SK-N-SH (cell line): ENCODE measurements around the gene CEP126. TPM values are rescaled to one million over a fixed set of nuclear protein-coding genes. Genes with fewer than 3 reads are reported as not detected.

Experiments
- CTCF ChIA-PET: fragments of 300-600, 350-600 bp; formaldehyde crosslinking; extraction: SDS; loops from one replicate; lab custom pipeline; 2021; lab: Yijun Ruan, JAX
- POLR2A ChIA-PET: fragments of 350-600 bp; sonication (Branson Sonifier 250); formaldehyde crosslinking; extraction: SDS; loops from one replicate; lab custom pipeline; 2020; ENCODE audit warnings: antibody characterized with exemption, inconsistent platforms; lab: Yijun Ruan, JAX
- DNase-seq: peaks from one replicate; pipeline ENCODE4 v3.0.0; 2012
- H2AFZ ChIP-seq: fragments of 200-600 bp; sonication (generic); 2 replicates; pipeline ENCODE4 v1.8.1; 2016; ENCODE audit warnings: antibody characterized with exemption, mild to moderate bottlenecking, low read depth
- H3F3A ChIP-seq: fragments of 200-600 bp; sonication (generic); replicated peaks from 2 replicates; pipeline ENCODE3; 2016; ENCODE audit warnings: antibody characterized with exemption, mild to moderate bottlenecking; ENCODE audit not compliant: insufficient read depth
- H3K27ac ChIP-seq, 2 experiments: fragments of 200-500 bp in 1 of 2; fragments of 200-600 bp in 1 of 2; sonication (Bioruptor generic) in 1 of 2; sonication (generic), shearing (Covaris generic) in 1 of 2; 2 replicates each; pipeline versions ENCODE4 v1.5.1 to v1.6.1; 2014 to 2016; ENCODE audit warnings: low read depth in 2 of 2, inconsistent platforms in 1 of 2, low read length in 1 of 2, mild to moderate bottlenecking in 1 of 2, mixed read lengths in 1 of 2
- H3K27me3 ChIP-seq: fragments of 200-600 bp; sonication (generic), shearing (Covaris generic); 2 replicates; pipeline ENCODE4 v1.6.1; 2016; ENCODE audit warnings: mixed run types; ENCODE audit not compliant: insufficient read depth
- H3K36me3 ChIP-seq, 2 experiments: fragments of 200-500 bp in 1 of 2; fragments of 200-600 bp in 1 of 2; sonication (Bioruptor generic) in 1 of 2; sonication (generic) in 1 of 2; replicated peaks in 1 of 2; 2 replicates each; pipeline versions ENCODE3 to v1.5.1; 2014 to 2016; ENCODE audit warnings: low read length in 1 of 2, mild to moderate bottlenecking in 1 of 2; ENCODE audit not compliant: insufficient read depth in 2 of 2, control insufficient read depth in 1 of 2
- H3K4me1 ChIP-seq, 2 experiments: fragments of 200-500 bp in 1 of 2; fragments of 200-600 bp in 1 of 2; sonication (Bioruptor generic) in 1 of 2; sonication (generic), shearing (Covaris generic) in 1 of 2; 2 replicates each; pipeline versions ENCODE4 v1.5.1 to v1.6.1; 2014 to 2016; ENCODE audit warnings: low read depth in 1 of 2, low read length in 1 of 2, mixed run types in 1 of 2; ENCODE audit not compliant: insufficient read depth in 2 of 2, control insufficient read depth in 1 of 2
- H3K4me2 ChIP-seq: fragments of 200-600 bp; sonication (generic), shearing (Covaris generic); 2 replicates; pipeline ENCODE4 v1.6.1; 2017; ENCODE audit warnings: mixed run types
- H3K4me3 ChIP-seq, 2 experiments: fragments of 200-500 bp in 1 of 2; fragments of 200-600 bp in 1 of 2; sonication (Bioruptor generic) in 1 of 2; sonication (generic), shearing (Covaris generic) in 1 of 2; 2 replicates each; pipeline versions ENCODE4 v1.5.1 to v1.8.1; 2014 to 2016; ENCODE audit warnings: low read depth in 2 of 2, inconsistent platforms in 1 of 2, low read length in 1 of 2, mild to moderate bottlenecking in 1 of 2, mixed read lengths in 1 of 2, moderate library complexity in 1 of 2
- H3K79me2 ChIP-seq: fragments of 200-600 bp; sonication (generic); 2 replicates; pipeline ENCODE4 v1.8.1; 2017; ENCODE audit warnings: mild to moderate bottlenecking; ENCODE audit not compliant: insufficient read depth
- H3K9ac ChIP-seq: fragments of 200-600 bp; sonication (generic); 2 replicates; pipeline ENCODE4 v1.6.1; 2017; ENCODE audit warnings: mixed run types
- H3K9me2 ChIP-seq: fragments of 200-600 bp; sonication (generic); 2 replicates; pipeline ENCODE4 v1.6.1; 2017; ENCODE audit warnings: mixed run types
- H3K9me3 ChIP-seq: fragments of 200-600 bp; sonication (generic); 2 replicates; pipeline ENCODE4 v1.6.1; 2017; ENCODE audit warnings: mixed run types, mild to moderate bottlenecking, moderate library complexity
- H4K20me1 ChIP-seq: fragments of 200-600 bp; sonication (generic); 2 replicates; pipeline ENCODE4 v1.6.1; 2017; ENCODE audit warnings: mild to moderate bottlenecking, mixed run types; ENCODE audit not compliant: insufficient read depth
- CHD2 ChIP-seq: fragments of 150-350 bp; IDR thresholded peaks from 2 replicates; pipeline ENCODE4 v1.6.1; 2018; ENCODE audit warnings: low read length; ENCODE audit not compliant: partially characterized antibody
- ELF1 ChIP-seq: IDR thresholded peaks from 2 replicates; pipeline ENCODE4 v1.4.0; 2012
- EP300 ChIP-seq, 2 experiments: IDR thresholded peaks; 2 replicates each; pipeline versions ENCODE4 v1.4.0 to v1.6.1; 2012; ENCODE audit warnings: borderline replicate concordance in 1 of 2, low read depth in 1 of 2, low read length in 1 of 2
- EZH2phosphoT487 ChIP-seq: fragments of 200-600 bp; sonication (generic); IDR thresholded peaks from 2 replicates; pipeline ENCODE4 v1.6.1; 2017; ENCODE audit warnings: low read depth, mixed run types, mild to moderate bottlenecking, antibody characterized with exemption, moderate library complexity, borderline replicate concordance
- FOSL2 ChIP-seq: IDR thresholded peaks from 2 replicates; pipeline ENCODE4 v1.4.0; 2012; ENCODE audit warnings: low read depth, mild to moderate bottlenecking, moderate library complexity, borderline replicate concordance
- FOXM1 ChIP-seq: IDR thresholded peaks from 2 replicates; pipeline ENCODE4 v1.4.0; 2012; ENCODE audit warnings: low read depth, mild to moderate bottlenecking
- GABPA ChIP-seq: IDR thresholded peaks from 2 replicates; pipeline ENCODE4 v1.4.0; 2012; ENCODE audit warnings: low read depth, mild to moderate bottlenecking
- GATA2 ChIP-seq: sonication (generic); formaldehyde crosslinking; IDR thresholded peaks from 2 replicates; pipeline ENCODE4 v1.5.0; 2020; ENCODE audit warnings: mild to moderate bottlenecking, missing genetic modification reagents
- NFIC ChIP-seq: IDR thresholded peaks from 2 replicates; pipeline ENCODE4 v1.4.0; 2012; ENCODE audit warnings: borderline replicate concordance
- NRF1 ChIP-seq: IDR thresholded peaks from 2 replicates; pipeline ENCODE4 v1.6.1; 2012; ENCODE audit warnings: low read depth, mild to moderate bottlenecking, low read length
- POLR2AphosphoS5 ChIP-seq: IDR thresholded peaks from 2 replicates; pipeline ENCODE4 v1.6.1; 2012; ENCODE audit warnings: low read depth, low read length
- RCOR1 ChIP-seq: fragments of 150-350 bp; IDR thresholded peaks from 2 replicates; pipeline ENCODE4 v1.6.1; 2017; ENCODE audit warnings: antibody characterized with exemption, low read length
- YY1 ChIP-seq: IDR thresholded peaks from 2 replicates; pipeline ENCODE4 v1.4.0; 2012; ENCODE audit warnings: low read depth, mild to moderate bottlenecking
- ZBTB33 ChIP-seq: IDR thresholded peaks from 2 replicates; pipeline ENCODE4 v1.4.0; 2012; ENCODE audit warnings: low read depth, borderline replicate concordance
- WGBS: methylation state at CpG from one replicate; pipeline ENCODE4 v1.1.6; 2017; ENCODE audit warnings: low lambda C conversion rate; 5-methylcytosine and 5-hydroxymethylcytosine counted together
- polyA plus RNA-seq, 3 experiments: library from polyadenylated mRNA; depleted of rRNA; stranded (reverse); fragments of >200 nt; gene quantifications; 2 replicates each; pipeline ENCODE4 v1.2.3, GENCODE V29; 2012
- TF ChIP-seq, protein P1 (sequence below): fragments of 150-350 bp; IDR thresholded peaks from 2 replicates; pipeline ENCODE4 v1.6.1; 2017; ENCODE audit warnings: antibody characterized with exemption, low read length, low read depth, borderline replicate concordance
- TF ChIP-seq, protein P2 (sequence below): IDR thresholded peaks from 2 replicates; pipeline ENCODE4 v1.4.0; 2012; ENCODE audit warnings: low read depth

The CEP126 gene
- polyA plus RNA-seq, 1 of the 3 experiments (the other 2 are of a cell fraction): 1.4 TPM

DNA sequence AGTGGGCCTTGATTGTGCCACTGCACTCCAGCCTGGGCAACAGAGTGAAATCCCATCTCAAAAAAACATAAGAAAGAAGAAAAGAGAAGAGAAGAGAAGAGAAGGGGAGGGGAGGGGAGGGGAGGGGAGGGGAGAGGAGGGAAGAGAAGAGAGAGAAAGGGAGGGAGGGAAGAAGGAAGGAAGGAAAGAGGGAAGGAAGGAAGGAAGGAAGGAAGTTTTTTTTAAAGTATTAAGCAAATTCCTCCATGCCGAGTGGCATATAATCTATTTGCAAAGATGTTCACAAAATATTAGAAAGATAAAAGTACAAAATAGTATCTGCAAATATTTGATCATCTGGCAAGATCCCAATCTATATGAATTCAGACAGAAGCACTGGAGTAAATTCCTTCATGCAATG lies 121.9 kb downstream of the CEP126 start:
- H3F3A ChIP-seq: no peaks in the 10 kb centered on the region
- no peaks in the 10 kb centered on the region for H3K79me2 ChIP-seq
- H3K9ac ChIP-seq: no peak overlapping the region
- no peaks in the 10 kb centered on the region for H3K27me3 ChIP-seq
- H3K4me1 ChIP-seq: no peaks in the 10 kb centered on the region
- no peak overlapping the region for H3K27ac ChIP-seq
- POLR2A ChIA-PET: no interaction called here
- H3K4me2 ChIP-seq: no peak overlapping the region
- 54% methylated on average over 1 of the region's 1 CpG for WGBS
- no peaks in the 10 kb centered on the region for H4K20me1 ChIP-seq
- H3K4me3 ChIP-seq: no peak overlapping the region
- H3K36me3 ChIP-seq: no peaks in the 10 kb centered on the region
- H2AFZ ChIP-seq: no peak overlapping the region
- TF ChIP-seq EZH2phosphoT487 (no peak), FOXM1 (no peak), RCOR1 (no peak)
- TF ChIP-seq, protein P1, sequence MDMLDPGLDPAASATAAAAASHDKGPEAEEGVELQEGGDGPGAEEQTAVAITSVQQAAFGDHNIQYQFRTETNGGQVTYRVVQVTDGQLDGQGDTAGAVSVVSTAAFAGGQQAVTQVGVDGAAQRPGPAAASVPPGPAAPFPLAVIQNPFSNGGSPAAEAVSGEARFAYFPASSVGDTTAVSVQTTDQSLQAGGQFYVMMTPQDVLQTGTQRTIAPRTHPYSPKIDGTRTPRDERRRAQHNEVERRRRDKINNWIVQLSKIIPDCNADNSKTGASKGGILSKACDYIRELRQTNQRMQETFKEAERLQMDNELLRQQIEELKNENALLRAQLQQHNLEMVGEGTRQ: no peak
- no peak for DNase-seq
- H3K9me3 ChIP-seq: 0 out of 2 replicates have a peak, but pooled peaks cover 4% of the 10 kb centered on the region
- no peaks in the 10 kb centered on the region for H3K9me2 ChIP-seq
- CTCF ChIA-PET: no interaction called here

- Histone ChIP-seq H3K27me3 (no peaks in the 10 kb centered on the region), H3K4me3 (peak overlapping the region; percentile 56), H3K9me3 (no peaks in the 10 kb centered on the region), H3K79me2 (no peaks in the 10 kb centered on the region), H3K27ac (peak overlapping the region in 1 of 2 experiments; percentile 54; a peak in 1 of 4 replicates), H4K20me1 (no peaks in the 10 kb centered on the region), H3K9me2 (no peaks in the 10 kb centered on the region), H3K36me3 (no peaks in the 10 kb centered on the region), H3F3A (no peaks in the 10 kb centered on the region), H2AFZ (peak overlapping the region; percentile 99), H3K4me1 (no peaks in the 10 kb centered on the region; a peak in 1 of 4 replicates), H3K9ac (peak overlapping the region; percentile 66; the same call in 1 of the 2 replicates), H3K4me2 (peak overlapping the region; percentile 82)
- TF ChIP-seq NRF1 (no peak), GATA2 (CRISPR knock-in tag) (no peak), FOSL2 (no peak), ELF1 (no peak), GABPA (no peak), CHD2 (no peak), FOXM1 (no peak), ZBTB33 (no peak), YY1 (no peak), POLR2AphosphoS5 (no peak), NFIC (no peak), EP300 (IDR thresholded peaks at IDR 0.05; ENCODE audit: borderline replicate concordance in 1 of 2, low read depth in 1 of 2, low read length in 1 of 2) (no peak)
- TF ChIP-seq, protein P2, sequence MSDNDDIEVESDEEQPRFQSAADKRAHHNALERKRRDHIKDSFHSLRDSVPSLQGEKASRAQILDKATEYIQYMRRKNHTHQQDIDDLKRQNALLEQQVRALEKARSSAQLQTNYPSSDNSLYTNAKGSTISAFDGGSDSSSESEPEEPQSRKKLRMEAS: no peak
- 10% methylated on average over 4 of the region's 4 CpGs for WGBS
- ChIA-PET POLR2A (no interaction called here), CTCF (no interaction called here)
- no peak for DNase-seq
Measured at GRCh38 chr11:102046841-102047240, 132.0 kb downstream of the CEP126 start.
